Mucosa of descending colon (tissue), 3 donors: ENCODE data around the gene TMEM204. TPM values are rescaled to one million over a fixed set of nuclear protein-coding genes. Genes with fewer than 3 reads are reported as not detected.

Experiments used
- ATAC-seq: fragments of 200-7000 bp; cut with Tn5 transposase; one replicate; pipeline ENCODE4 v1.9.1; 2020; ENCODE audit warnings: mild to moderate bottlenecking, moderate library complexity
- DNase-seq, 3 donors: peaks; one replicate each; pipeline ENCODE4 v3.0.0-alpha.2; 2020
- H3K36me3 ChIP-seq: fragments of 200-600 bp; one replicate; pipeline ENCODE4 v1.8.0; 2021; ENCODE audit warnings: low read depth, mild to moderate bottlenecking
- H3K4me1 ChIP-seq: fragments of 200-600 bp; one replicate; pipeline ENCODE4 v1.8.0; 2021; ENCODE audit warnings: low read depth, mild to moderate bottlenecking
- H3K4me3 ChIP-seq: fragments of 200-600 bp; one replicate; pipeline ENCODE4 v1.8.0; 2021; ENCODE audit warnings: mild to moderate bottlenecking
- H3K9me3 ChIP-seq: fragments of 200-600 bp; one replicate; pipeline ENCODE4 v1.8.0; 2021; ENCODE audit warnings: mild to moderate bottlenecking
- CTCF ChIP-seq: fragments of 200-600 bp; IDR thresholded peaks from one replicate; pipeline ENCODE4 v1.8.0; 2022; ENCODE audit warnings: antibody characterized with exemption, mild to moderate bottlenecking
- intact Hi-C, 2 donors: fragments of 100-400 bp; cut with DNase I in 1 of 2; cut with micrococcal nuclease in 1 of 2; formaldehyde crosslinking; loops; one replicate each; pipeline versions ENCODE4 v1.11.0 to v1.11.1; 2022; cut with DNase I, micrococcal nuclease
- long read RNA-seq, 2 donors: library from polyadenylated mRNA; unstranded; transcript quantifications; one replicate each; pipeline ENCODE4 v2.0.0, GENCODE V29; 2019 to 2021
- total RNA-seq, 3 donors: library from RNA; stranded (reverse); fragmentation: NEBNext Ultra II Directional in 2 of 3; extraction: Animal tissue kit (Norgen Biotek cat#: 25700) in 2 of 3; gene quantifications; one replicate each; pipeline versions ENCODE4 v1.2.1 to v1.2.4, GENCODE V29; 2021 to 2023
- donor health status: DM: no; HTN: no; CAD: no; lungs with moderate emphysema.
- donor health status: DM: no; HTN: no; CAD: no.
- donor health status: DM: no; HTN: yes; CAD: no.

TMEM204 gene
- total RNA-seq = 10 to 100 TPM in 1 of 3 donors, 1 to 10 TPM in 2; 3.4 to 10.3 (median 5.0) TPM
- long read RNA-seq, donor 1, transcript TMEM204-202 (3 exons, 1,938 nt) = major isoform, 26 of 33 reads
- long read RNA-seq, donor 1, partial matches to known transcripts = 1 of 33 reads
- long read RNA-seq, donor 1, other reads (novel, unspliced or antisense) = 6 of 33 reads
- long read RNA-seq, donor 2, transcript TMEM204-202 (3 exons, 1,938 nt) = major isoform, 5 of 6 reads
- long read RNA-seq, donor 2, partial matches to known transcripts = 0 of 6 reads
- long read RNA-seq, donor 2, other reads (novel, unspliced or antisense) = 1 of 6 reads

- intact Hi-C loops = no loop called here
- Histone ChIP-seq H3K4me3 (peak within 1 kb of the TSS; percentile 26), H3K36me3 (no peaks in the 10 kb centered on the region), H3K9me3 (no peaks in the 10 kb centered on the region), H3K4me1 (no peaks in the 10 kb centered on the region)
- DNase-seq = peak; percentile 44 to 77 (median 55)
- no peak for TF ChIP-seq CTCF
- peak; percentile 46 for ATAC-seq
Observed at GRCh38 chr16:1533443-1533951, at the start of gene TMEM204. Gene TMEM204, plus strand, starts transcription at chr16:1533666. Its CDS starts 610 bp downstream, at chr16:1534276.

- intact Hi-C loops = no loop called here
- ATAC-seq = no peak
- H3K4me3 ChIP-seq = no peak overlapping the region
- H3K9me3 ChIP-seq = no peaks in the 10 kb centered on the region
- peak in 1 of 3 donors; percentile 45 for DNase-seq
- H3K4me1 ChIP-seq = no peaks in the 10 kb centered on the region
- TF ChIP-seq CTCF = no peak
- H3K36me3 ChIP-seq = no peaks in the 10 kb centered on the region
Observed at GRCh38 chr16:1485847-1486496, 47.5 kb upstream of the TMEM204 start.

- DNase-seq = no peak
- ATAC-seq = no peak
- Histone ChIP-seq H3K36me3 (no peaks in the 10 kb centered on the region), H3K9me3 (no peaks in the 10 kb centered on the region), H3K4me1 (no peaks in the 10 kb centered on the region), H3K4me3 (no peak overlapping the region)
- no peak for TF ChIP-seq CTCF
- intact Hi-C loops = no loop called here
Observed at GRCh38 chr16:1486551-1487390, 46.7 kb upstream of the TMEM204 start.

GRCh38 chr16:1487395-1488053 is 45.9 kb upstream of the TMEM204 start:
- intact Hi-C loops = no loop called here
- no peaks in the 10 kb centered on the region for H3K36me3 ChIP-seq
- ATAC-seq = no peak
- H3K4me1 ChIP-seq = no peaks in the 10 kb centered on the region
- H3K9me3 ChIP-seq = no peaks in the 10 kb centered on the region
- no peak overlapping the region for H3K4me3 ChIP-seq
- TF ChIP-seq CTCF = no peak
- no peak for DNase-seq

- DNase-seq (no peak), ATAC-seq (no peak)
- H3K4me3 ChIP-seq = no peak overlapping the region
- TF ChIP-seq CTCF = no peak
- intact Hi-C loops = no loop called here
- H3K36me3 ChIP-seq = no peaks in the 10 kb centered on the region
- no peaks in the 10 kb centered on the region for H3K4me1 ChIP-seq
- no peaks in the 10 kb centered on the region for H3K9me3 ChIP-seq
Observed at GRCh38 chr16:1488054-1488601, 45.3 kb upstream of the TMEM204 start.
